GM12878 (cell line): ENCODE data around the gene ETF1. TPM values are rescaled to one million over a fixed set of nuclear protein-coding genes. Genes with fewer than 3 reads are reported as not detected.

Experiments
- ATAC-seq: fragments of 200-7000 bp; cut with Tn5 transposase; 3 replicates; pipeline ENCODE4 v1.9.1; 2020; ENCODE audit warnings: mild to moderate bottlenecking, moderate library complexity
- BruUV-seq: library from RNA; stranded (reverse); fragments of 400-500 nt; replicated peaks from 2 replicates; lab custom pipeline; 2021; lab: Mats Ljungman, UMichigan
- CTCF ChIA-PET: fragments of 300-600 bp; sonication (Branson Sonifier 250); formaldehyde crosslinking; extraction: SDS; loops from one replicate; lab custom pipeline; 2021; ENCODE audit warnings: inconsistent platforms; lab: Yijun Ruan, JAX
- POLR2A ChIA-PET: fragments of 350-600 bp; formaldehyde crosslinking; extraction: SDS; loops from one replicate; lab custom pipeline; 2021; ENCODE audit warnings: inconsistent platforms; lab: Charles Lee
- RAD21 ChIA-PET: fragments of 300-600 bp; sonication (Branson Sonifier 250); formaldehyde crosslinking; loops from one replicate; lab custom pipeline; 2023; ENCODE audit warnings: antibody characterized with exemption; ENCODE audit not compliant: unreplicated experiment; lab: Charles Lee
- SMC1A ChIA-PET: fragments of 300-600 bp; sonication (Branson Sonifier 250); formaldehyde crosslinking; loops from one replicate; lab custom pipeline; 2023; ENCODE audit not compliant: unreplicated experiment, uncharacterized antibody; lab: Charles Lee
- DNase-seq: peaks from one replicate; pipeline ENCODE4 v3.0.0-alpha.2; 2011; ENCODE audit warnings: low read depth, low spot score
- FAIRE-seq: peaks from 3 replicates; lab custom pipeline; 2011; peaks lifted over from hg19 to GRCh38; lab: Jason Lieb, UNC
- H2AFZ ChIP-seq: 2 replicates; pipeline ENCODE4 v1.6.0; 2011; ENCODE audit warnings: low read depth, low read length, control low read depth; ENCODE audit not compliant: control insufficient read depth
- H3K27ac ChIP-seq: 2 replicates; pipeline ENCODE4 v1.5.1; 2011; ENCODE audit warnings: control low read depth; ENCODE audit not compliant: control insufficient read depth, insufficient read depth
- H3K27me3 ChIP-seq, 2 experiments: replicated peaks in 1 of 2; 2 replicates each; pipeline versions ENCODE4 v1.6.0 to v1.6.1; 2011; ENCODE audit warnings: low read length in 1 of 2; ENCODE audit not compliant: control insufficient read depth in 2 of 2, insufficient read depth in 2 of 2
- H3K36me3 ChIP-seq, 2 experiments: 2 replicates each; pipeline ENCODE4 v1.5.1; 2011; ENCODE audit warnings: low read length in 1 of 2; ENCODE audit not compliant: control insufficient read depth in 2 of 2, insufficient read depth in 2 of 2
- H3K4me1 ChIP-seq: 2 replicates; pipeline ENCODE4 v1.6.1; 2011; ENCODE audit warnings: mild to moderate bottlenecking, low read length, moderate library complexity, mixed read lengths; ENCODE audit not compliant: control insufficient read depth, insufficient read depth
- H3K4me2 ChIP-seq: 2 replicates; pipeline ENCODE4 v1.6.0; 2011; ENCODE audit warnings: control low read depth; ENCODE audit not compliant: control insufficient read depth, insufficient read depth
- H3K4me3 ChIP-seq: fragments of 200-600 bp; sonication (generic); 2 replicates; pipeline ENCODE4 v1.5.1; 2016
- H3K79me2 ChIP-seq: 2 replicates; pipeline ENCODE4 v1.6.0; 2011; ENCODE audit warnings: low read length; ENCODE audit not compliant: control insufficient read depth, insufficient read depth
- H3K9ac ChIP-seq: 2 replicates; pipeline ENCODE4 v1.8.0; 2011; ENCODE audit warnings: low read length, control low read depth, mixed read lengths; ENCODE audit not compliant: control insufficient read depth, insufficient read depth
- H3K9me3 ChIP-seq: replicated peaks from 3 replicates; pipeline ENCODE4 v1.5.1; 2011; ENCODE audit warnings: mild to moderate bottlenecking, low read length; ENCODE audit not compliant: control insufficient read depth, insufficient read depth
- H4K20me1 ChIP-seq: 2 replicates; pipeline ENCODE4 v1.6.0; 2011; ENCODE audit not compliant: control insufficient read depth, insufficient read depth
- CHD1 ChIP-seq: IDR thresholded peaks from 2 replicates; pipeline ENCODE4 v1.6.1; 2012; ENCODE audit warnings: low read depth, low read length, improper control_type of control experiment
- CHD2 ChIP-seq: IDR thresholded peaks from 2 replicates; pipeline ENCODE4 v1.6.1; 2011; ENCODE audit warnings: low read depth, low read length, improper control_type of control experiment, borderline replicate concordance
- CREM ChIP-seq: IDR thresholded peaks from 2 replicates; pipeline ENCODE4 v1.6.1; 2014; ENCODE audit warnings: antibody characterized with exemption, low read depth
- HDGF ChIP-seq: fragments of 450-650 bp; IDR thresholded peaks from 2 replicates; pipeline ENCODE4 v1.6.1; 2016; ENCODE audit warnings: antibody characterized with exemption
- MXI1 ChIP-seq: fragments of 150-350 bp; IDR thresholded peaks from 2 replicates; pipeline ENCODE4 v1.6.1; 2011; ENCODE audit warnings: low read depth, mild to moderate bottlenecking, inconsistent platforms, low read length, improper control_type of control experiment
- NRF1 ChIP-seq: conservative IDR thresholded peaks from 2 replicates; pipeline ENCODE4 v1.6.1; 2011; ENCODE audit warnings: mild to moderate bottlenecking, low read depth, low read length, improper control_type of control experiment
- POLR2A ChIP-seq: IDR thresholded peaks from 2 replicates; pipeline ENCODE4 v1.6.1; 2011; ENCODE audit warnings: low read depth, mild to moderate bottlenecking, low read length
- POU2F2 ChIP-seq: IDR thresholded peaks from 3 replicates; pipeline ENCODE4 v1.6.1; 2011; ENCODE audit warnings: low read depth, mild to moderate bottlenecking, low read length, borderline replicate concordance
- RAD51 ChIP-seq: fragments of 450-650 bp; IDR thresholded peaks from 2 replicates; pipeline ENCODE4 v1.6.1; 2016; ENCODE audit warnings: moderate library complexity, mild to moderate bottlenecking, inconsistent platforms
- SMAD5 ChIP-seq: IDR thresholded peaks from 2 replicates; pipeline ENCODE4 v1.6.1; 2016; ENCODE audit warnings: antibody characterized with exemption, low read depth
- SMC3 ChIP-seq: IDR thresholded peaks from 2 replicates; pipeline ENCODE4 v1.6.1; 2011; ENCODE audit warnings: low read length, improper control_type of control experiment, borderline replicate concordance
- SRF ChIP-seq, 2 experiments: IDR thresholded peaks; 2 replicates each; pipeline ENCODE4 v1.6.1; 2011; ENCODE audit warnings: low read depth in 2 of 2, low read length in 2 of 2, mild to moderate bottlenecking in 1 of 2, moderate library complexity in 1 of 2
- TCF3 ChIP-seq: IDR thresholded peaks from 2 replicates; pipeline ENCODE4 v1.6.1; 2012; ENCODE audit warnings: low read depth, mild to moderate bottlenecking, low read length, borderline replicate concordance; ENCODE audit not compliant: insufficient read depth
- YY1 ChIP-seq: IDR thresholded peaks from 2 replicates; pipeline ENCODE4 v1.6.1; 2011; ENCODE audit warnings: low read depth, mild to moderate bottlenecking, low read length
- ZBTB11 ChIP-seq: fragments of 450-650 bp; formaldehyde crosslinking; IDR thresholded peaks from 2 replicates; pipeline ENCODE4 v1.5.0; 2022; ENCODE audit warnings: mild to moderate bottlenecking, missing genetic modification characterization
- WGBS: methylation state at CpG from one replicate; pipeline ENCODE4 v1.1.6; 2016; ENCODE audit warnings: low lambda C conversion rate; ENCODE audit not compliant: insufficient replicate concordance, insufficient coverage; ENCODE audit errors: missing lambda C conversion rate; 5-methylcytosine and 5-hydroxymethylcytosine counted together
- in situ Hi-C: fragments of 300-500 bp; cut with MboI; formaldehyde crosslinking; loops from 9 replicates; pipeline ENCODE4 v1.14.3; 2018; ENCODE audit warnings: mixed read lengths
- intact Hi-C: fragments of 100-400 bp; cut with micrococcal nuclease; formaldehyde crosslinking; loops from one replicate; pipeline ENCODE4 v1.14.2; 2022; ENCODE audit not compliant: unreplicated experiment
- polyA plus RNA-seq, 11 experiments: library from polyadenylated mRNA; depleted of rRNA in 4 of 11; unstranded in 6 of 11; stranded (reverse) in 5 of 11; fragments of >200 nt; fragmentation: Nextera tagmentation in 4 of 11; fragmentation: Illumina TruSeq in 1 of 11; extraction: Ambion mirVana in 4 of 11; extraction: Trizol in 1 of 11; gene quantifications; 1 replicate in 1 of 11; 2 replicates in 10 of 11; pipeline versions ENCODE4 v1.2.1 to v1.2.3, GENCODE V29; 2011 to 2016; ENCODE audit warnings: inconsistent platforms in 2 of 11, missing spikeins in 2 of 11, low read depth in 1 of 11
- total RNA-seq, 4 experiments: library from RNA; depleted of rRNA in 3 of 4; stranded (reverse); fragments of >200 nt in 3 of 4; fragmentation: Illumina TruSeq in 1 of 4; extraction: Trizol in 1 of 4; gene quantifications; 2 replicates each; pipeline versions ENCODE4 v1.2.1 to v1.2.3, GENCODE V29; 2013 to 2021

ETF1 gene
- total and polyA plus RNA-seq, 10 of the 15 experiments (the other 5 are each of a cell fraction or from before 2014, with no cell fraction given), result 29.8 to 145 (median 108) TPM

GRCh38 chr5:138552657-138553056 is 9.6 kb upstream of the ETF1 start:
- Histone ChIP-seq H4K20me1 (no peaks in the 10 kb centered on the region), H3K79me2 (peaks cover 7% of the 10 kb centered on the region), H3K9me3 (no peaks in the 10 kb centered on the region), H3K4me2 (no peak overlapping the region), H3K27ac (no peak overlapping the region), H3K27me3 (no peaks in the 10 kb centered on the region), H2AFZ (no peak overlapping the region), H3K4me3 (no peak overlapping the region), H3K9ac (no peak overlapping the region), H3K4me1 (no peaks in the 10 kb centered on the region), H3K36me3 (peaks cover 6 to 27% of the 10 kb centered on the region in 2 experiments)
- ATAC-seq (no peak), FAIRE-seq (peak; percentile 35), DNase-seq (no peak)
- TF ChIP-seq NRF1 (no peak), RAD51 (no peak), POLR2A (0 out of 2 replicates have a peak, but pooled peaks have one; percentile 25)
- ChIA-PET POLR2A (interaction anchor here (0.6 kb wide), 2 partner anchors 772 to 787 kb away, joined by 3 to 4 read pairs; no protein-coding TSS in a partner anchor), SMC1A (no interaction called here), CTCF (interaction anchor here (0.9 kb wide), 1 partner anchor 9 kb away, joined by 4 read pairs; no protein-coding TSS in a partner anchor), RAD21 (interaction anchor here (0.6 kb wide), 1 partner anchor 60 kb away, joined by 3 read pairs; no protein-coding TSS in a partner anchor)
- in situ Hi-C loops, result no loop called here
- intact Hi-C loops, result no loop called here
- no TSS peak for BruUV-seq
- WGBS, result 84% methylated on average over 4 of the region's 4 CpGs

DNA sequence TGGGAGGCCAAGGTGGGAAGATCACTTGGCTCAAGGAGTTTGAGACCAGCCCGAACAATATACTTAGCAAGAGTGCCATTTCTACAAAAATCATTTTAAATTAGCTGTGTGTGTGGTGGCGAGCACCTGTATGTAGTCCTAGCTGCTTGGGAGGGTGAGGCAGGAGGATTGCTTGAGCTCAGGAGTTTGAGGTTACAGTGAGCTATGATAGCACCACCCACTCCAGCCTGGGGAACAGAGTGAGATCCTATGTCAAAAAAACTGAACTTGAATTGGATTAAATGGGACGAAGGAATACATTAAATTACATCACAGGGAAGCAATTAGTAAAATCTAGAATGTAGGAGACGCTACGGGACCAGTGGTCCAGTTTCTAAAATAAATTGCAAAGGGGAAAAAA is 6.4 kb upstream of the ETF1 start:
- peaks cover 0 to 6% of the 10 kb centered on the region in 2 experiments; a peak in 3 of 4 replicates for H3K36me3 ChIP-seq
- no peak for ATAC-seq
- TF ChIP-seq MXI1 (no peak), ZBTB11 (CRISPR knock-in tag) (no peak), SRF (IDR thresholded peaks at IDR 0.05; ENCODE audit: low read depth in 2 of 2, low read length in 2 of 2) (no peak), CHD2 (no peak), SMAD5 (no peak), HDGF (no peak), CREM (no peak), TCF3 (no peak), SMC3 (no peak), CHD1 (no peak), YY1 (no peak), POU2F2 (no peak)
- TF ChIP-seq, all 136 proteins: peak for 0
- POLR2A ChIA-PET, result interaction anchor here (0.6 kb wide), 1 partner anchor 52 kb away, joined by 4 read pairs; no protein-coding TSS in a partner anchor
- H3K27ac ChIP-seq, result no peak overlapping the region
- FAIRE-seq (no peak), DNase-seq (no peak)
- WGBS, result 97% methylated on average over 5 of the region's 5 CpGs
- intact Hi-C loops (no loop called here), in situ Hi-C loops (no loop called here)
- CTCF ChIA-PET, result interaction anchor here (0.9 to 2.0 kb wide), 8 partner anchors 14 to 369 kb away, joined by 3 to 15 read pairs (median 4); no protein-coding TSS in a partner anchor
- H2AFZ ChIP-seq, result no peak overlapping the region
- SMC1A ChIA-PET, result interaction anchor here (1.1 kb wide), 1 partner anchor 17 kb away, joined by 3 read pairs; no protein-coding TSS in a partner anchor
- no peaks in the 10 kb centered on the region for H3K9me3 ChIP-seq
- RAD21 ChIA-PET, result no interaction called here
- H3K27me3 ChIP-seq, result no peaks in the 10 kb centered on the region
- H3K4me2 ChIP-seq, result no peak overlapping the region
- H3K9ac ChIP-seq, result no peak overlapping the region
- H4K20me1 ChIP-seq, result no peaks in the 10 kb centered on the region
- peaks cover 3% of the 10 kb centered on the region; the same call in 1 of the 2 replicates for H3K4me1 ChIP-seq
- H3K79me2 ChIP-seq, result peaks cover 37% of the 10 kb centered on the region
- no peak overlapping the region for H3K4me3 ChIP-seq
- no TSS peak for BruUV-seq
